ENCODE results near the gene PRKCE. TPM values are rescaled to one million over a fixed set of nuclear protein-coding genes. Genes with fewer than 3 reads are reported as not detected.

Gene PRKCE
- total RNA-seq, 1 experiment from 2014 or later: 1.3 TPM

DNA sequence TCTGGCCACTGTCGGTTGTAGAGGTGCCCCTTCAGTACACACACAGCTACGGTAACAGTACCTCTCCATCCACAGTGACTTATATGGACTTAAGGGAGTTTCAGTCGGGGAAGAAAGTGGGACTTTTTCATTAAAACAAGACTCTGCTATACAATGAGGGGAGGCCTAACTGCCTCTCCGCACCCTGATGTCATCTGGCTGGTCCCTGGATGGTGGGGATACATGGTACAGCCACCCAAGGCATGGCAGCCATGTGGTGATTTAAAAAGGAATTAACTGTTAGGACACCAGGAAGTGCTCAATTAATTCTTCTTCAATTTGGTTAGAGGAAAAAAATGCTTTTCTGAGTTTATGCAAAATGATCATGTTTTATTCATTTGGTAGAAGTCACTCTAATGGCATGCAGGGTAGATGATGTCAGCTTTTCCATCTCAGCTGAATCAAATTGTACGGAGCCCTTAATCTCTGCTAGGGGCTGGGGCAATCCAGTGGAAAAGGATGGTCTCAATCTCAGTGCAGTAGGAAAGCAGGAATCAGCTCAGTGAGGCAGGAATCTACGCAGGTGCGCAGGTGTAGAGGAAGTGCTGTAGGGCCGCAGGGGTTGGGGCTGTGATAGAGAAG, 243.9 kb downstream of the PRKCE start:
- H2BK5ac ChIP-seq (ENCODE audit: insufficient read length, low read length): no peak overlapping the region
- Mint-ChIP-seq H3K9me3 (no peaks in the 10 kb centered on the region), H3K27ac (peak overlapping the region in 1 of 3 experiments; percentile 50; a peak in 1 of 7 replicates), H3K4me3 (no peak overlapping the region), H3K36me3 (ENCODE audit: insufficient read depth in 1 of 3, low read depth in 3 of 3) (no peaks in the 10 kb centered on the region), H3K27me3 (ENCODE audit: low read depth) (peaks cover 2% of the 10 kb centered on the region), H3K4me1 (no peaks in the 10 kb centered on the region)
- H3K9me3 ChIP-seq (ENCODE audit: control insufficient read depth, low read depth, low read length): no peaks in the 10 kb centered on the region
- no peak overlapping the region for H4K5ac ChIP-seq (ENCODE audit: insufficient read length, low read depth, low read length)
- H3K79me1 ChIP-seq (ENCODE audit: insufficient read depth, low read depth, low read length, poor library complexity, severe bottlenecking): no peaks in the 10 kb centered on the region
- no peak overlapping the region for H3K18ac ChIP-seq (ENCODE audit: insufficient read length, low read depth, low read length)
- TF ChIP-seq CTCF (conservative IDR thresholded peaks at IDR 0.05): no peak
- H3K27me3 ChIP-seq (ENCODE audit: insufficient read depth, low read length): no peaks in the 10 kb centered on the region
- no peak overlapping the region for H3T11ph ChIP-seq (ENCODE audit: low read length)
- H2AK5ac ChIP-seq (ENCODE audit: insufficient read length, low read length): no peak overlapping the region
- no peak overlapping the region; the same call in 1 of the 2 replicates for H3K14ac ChIP-seq (ENCODE audit: insufficient read depth, low read length)
- no peak overlapping the region for H3K23ac ChIP-seq (ENCODE audit: insufficient read length, low read depth, low read length)
- H3K4me2 ChIP-seq (ENCODE audit: insufficient read depth, insufficient read length, low read length): no peak overlapping the region
- no peaks in the 10 kb centered on the region for H3K4me1 ChIP-seq (ENCODE audit: insufficient read depth, low read length)
- H4K91ac ChIP-seq (ENCODE audit: insufficient read length, low read depth, low read length): no peak overlapping the region
- H3K79me2 ChIP-seq (ENCODE audit: insufficient read depth, low read length): no peaks in the 10 kb centered on the region
- H2BK12ac ChIP-seq (ENCODE audit: insufficient read length, low read depth, low read length): no peak overlapping the region
- H4K8ac ChIP-seq (replicated peaks; ENCODE audit: insufficient read length, low read depth, low read length): no peak overlapping the region
- no peak overlapping the region for H2BK120ac ChIP-seq (ENCODE audit: low read depth, low read length, poor library complexity, severe bottlenecking)
- H3K23me2 ChIP-seq (ENCODE audit: insufficient read length, low read depth, low read length, poor library complexity, severe bottlenecking): no peaks in the 10 kb centered on the region
- H2BK20ac ChIP-seq (ENCODE audit: low read depth, low read length, poor library complexity, severe bottlenecking): no peak overlapping the region
- no peak for DNase-seq
- H3K27ac ChIP-seq (ENCODE audit: insufficient read length, low read depth, low read length): no peak overlapping the region
- H2BK15ac ChIP-seq (ENCODE audit: low read depth, low read length): no peak overlapping the region
- no peak overlapping the region for H3K9ac ChIP-seq (ENCODE audit: extremely low read depth, insufficient read length, low read length)
- no peak overlapping the region for H3K56ac ChIP-seq (ENCODE audit: insufficient read length, low read depth, low read length)
- no peaks in the 10 kb centered on the region for H4K20me1 ChIP-seq (ENCODE audit: control insufficient read depth, insufficient read depth, insufficient read length)
- WGBS (ENCODE audit: extremely low coverage, insufficient read length, low lambda C conversion rate): no CpG with 5 or more reads among the region's 8 CpGs
- no peak overlapping the region for H2AFZ ChIP-seq (ENCODE audit: low read length)
- H3K4ac ChIP-seq (ENCODE audit: low read depth, low read length): no peak overlapping the region
